ENCODE data around the gene HRH2. TPM values are rescaled to one million over a fixed set of nuclear protein-coding genes. Genes with fewer than 3 reads are reported as not detected.
"Not testable (repeated sequence)": the region's sequence is repeated elsewhere in the genome, so short reads cannot be mapped to it uniquely, and the experiment has no call there.

HRH2 gene
- total RNA-seq, 1 experiment from 2014 or later = 3.3 TPM

GRCh38 chr5:175753536-175754402 is 95.9 kb downstream of the HRH2 start:
- H3K14ac ChIP-seq (ENCODE audit: insufficient read depth, low read length) = no peak overlapping the region
- H3K4me3 Mint-ChIP-seq = peak overlapping the region in 1 of 2 experiments; percentile 22; a peak in 1 of 5 replicates

GRCh38 chr5:175759991-175760390 is 102.1 kb downstream of the HRH2 start:
- not testable (repeated sequence) for H2AK5ac ChIP-seq (ENCODE audit: insufficient read length, low read length); H3K27me3 ChIP-seq (ENCODE audit: insufficient read depth, low read length); H2AFZ ChIP-seq (ENCODE audit: low read length); H3K27ac ChIP-seq (ENCODE audit: insufficient read length, low read depth, low read length); H3K4me3 Mint-ChIP-seq; H2BK12ac ChIP-seq (ENCODE audit: insufficient read length, low read depth, low read length); H4K91ac ChIP-seq (ENCODE audit: insufficient read length, low read depth, low read length); H3K18ac ChIP-seq (ENCODE audit: insufficient read length, low read depth, low read length); DNase-seq; H3K23ac ChIP-seq (ENCODE audit: insufficient read length, low read depth, low read length); H4K20me1 ChIP-seq (ENCODE audit: control insufficient read depth, insufficient read depth, insufficient read length); H3K4ac ChIP-seq (ENCODE audit: low read depth, low read length); H3K79me2 ChIP-seq (ENCODE audit: insufficient read depth, low read length); H3K4me1 ChIP-seq (ENCODE audit: insufficient read depth, low read length); H3K9me3 ChIP-seq (ENCODE audit: control insufficient read depth, low read depth, low read length); H2BK5ac ChIP-seq (ENCODE audit: insufficient read length, low read length); H3K79me1 ChIP-seq (ENCODE audit: insufficient read depth, low read depth, low read length, poor library complexity, severe bottlenecking); H2BK20ac ChIP-seq (ENCODE audit: low read depth, low read length, poor library complexity, severe bottlenecking); H3K4me1 Mint-ChIP-seq; H3K14ac ChIP-seq (ENCODE audit: insufficient read depth, low read length); H2BK15ac ChIP-seq (ENCODE audit: low read depth, low read length); H3K27ac Mint-ChIP-seq; H3T11ph ChIP-seq (ENCODE audit: low read length); H3K4me2 ChIP-seq (ENCODE audit: insufficient read depth, insufficient read length, low read length); H3K9ac ChIP-seq (ENCODE audit: extremely low read depth, insufficient read length, low read length); H3K27me3 Mint-ChIP-seq (ENCODE audit: low read depth); H4K5ac ChIP-seq (ENCODE audit: insufficient read length, low read depth, low read length); H2BK120ac ChIP-seq (ENCODE audit: low read depth, low read length, poor library complexity, severe bottlenecking); H3K23me2 ChIP-seq (ENCODE audit: insufficient read length, low read depth, low read length, poor library complexity, severe bottlenecking); H3K36me3 Mint-ChIP-seq (ENCODE audit: insufficient read depth in 1 of 3, low read depth in 3 of 3); H3K56ac ChIP-seq (ENCODE audit: insufficient read length, low read depth, low read length); H4K8ac ChIP-seq (replicated peaks; ENCODE audit: insufficient read length, low read depth, low read length)
- peaks cover 12 to 19% of the 10 kb centered on the region in 2 experiments for H3K9me3 Mint-ChIP-seq
- WGBS (ENCODE audit: extremely low coverage, insufficient read length, low lambda C conversion rate) = no CpG with 5 or more reads among the region's 1 CpG

More at GRCh38 chr5:175753536-175754402, 95.9 kb downstream of the HRH2 start:
- no peak for DNase-seq
- H2BK12ac ChIP-seq (ENCODE audit: insufficient read length, low read depth, low read length) = no peak overlapping the region
- no peak overlapping the region for H2AK5ac ChIP-seq (ENCODE audit: insufficient read length, low read length)
- no peak overlapping the region for H2AFZ ChIP-seq (ENCODE audit: low read length)
- H3K36me3 Mint-ChIP-seq (ENCODE audit: insufficient read depth in 1 of 3, low read depth in 3 of 3) = no peaks in the 10 kb centered on the region
- H3K56ac ChIP-seq (ENCODE audit: insufficient read length, low read depth, low read length) = no peak overlapping the region
- no peak overlapping the region for H4K5ac ChIP-seq (ENCODE audit: insufficient read length, low read depth, low read length)
- H3K23me2 ChIP-seq (ENCODE audit: insufficient read length, low read depth, low read length, poor library complexity, severe bottlenecking) = no peaks in the 10 kb centered on the region
- WGBS (ENCODE audit: extremely low coverage, insufficient read length, low lambda C conversion rate) = no CpG with 5 or more reads among the region's 19 CpGs
- peak overlapping the region in 1 of 3 experiments; percentile 32; a peak in 1 of 7 replicates for H3K27ac Mint-ChIP-seq
- H2BK15ac ChIP-seq (ENCODE audit: low read depth, low read length) = no peak overlapping the region
- H3K79me2 ChIP-seq (ENCODE audit: insufficient read depth, low read length) = no peaks in the 10 kb centered on the region
- no peaks in the 10 kb centered on the region for H3K79me1 ChIP-seq (ENCODE audit: insufficient read depth, low read depth, low read length, poor library complexity, severe bottlenecking)
- H3K4me1 ChIP-seq (ENCODE audit: insufficient read depth, low read length) = no peaks in the 10 kb centered on the region
- TF ChIP-seq, protein P1, sequence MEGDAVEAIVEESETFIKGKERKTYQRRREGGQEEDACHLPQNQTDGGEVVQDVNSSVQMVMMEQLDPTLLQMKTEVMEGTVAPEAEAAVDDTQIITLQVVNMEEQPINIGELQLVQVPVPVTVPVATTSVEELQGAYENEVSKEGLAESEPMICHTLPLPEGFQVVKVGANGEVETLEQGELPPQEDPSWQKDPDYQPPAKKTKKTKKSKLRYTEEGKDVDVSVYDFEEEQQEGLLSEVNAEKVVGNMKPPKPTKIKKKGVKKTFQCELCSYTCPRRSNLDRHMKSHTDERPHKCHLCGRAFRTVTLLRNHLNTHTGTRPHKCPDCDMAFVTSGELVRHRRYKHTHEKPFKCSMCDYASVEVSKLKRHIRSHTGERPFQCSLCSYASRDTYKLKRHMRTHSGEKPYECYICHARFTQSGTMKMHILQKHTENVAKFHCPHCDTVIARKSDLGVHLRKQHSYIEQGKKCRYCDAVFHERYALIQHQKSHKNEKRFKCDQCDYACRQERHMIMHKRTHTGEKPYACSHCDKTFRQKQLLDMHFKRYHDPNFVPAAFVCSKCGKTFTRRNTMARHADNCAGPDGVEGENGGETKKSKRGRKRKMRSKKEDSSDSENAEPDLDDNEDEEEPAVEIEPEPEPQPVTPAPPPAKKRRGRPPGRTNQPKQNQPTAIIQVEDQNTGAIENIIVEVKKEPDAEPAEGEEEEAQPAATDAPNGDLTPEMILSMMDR (conservative IDR thresholded peaks at IDR 0.05) = no peak
- no peak overlapping the region for H2BK5ac ChIP-seq (ENCODE audit: insufficient read length, low read length)
- H3K9ac ChIP-seq (ENCODE audit: extremely low read depth, insufficient read length, low read length) = no peak overlapping the region
- peaks cover 9% of the 10 kb centered on the region for H3K27me3 Mint-ChIP-seq (ENCODE audit: low read depth)
- no peak overlapping the region for H3K27ac ChIP-seq (ENCODE audit: insufficient read length, low read depth, low read length)
- no peak overlapping the region for H3T11ph ChIP-seq (ENCODE audit: low read length)
- H2BK120ac ChIP-seq (ENCODE audit: low read depth, low read length, poor library complexity, severe bottlenecking) = no peak overlapping the region
- H2BK20ac ChIP-seq (ENCODE audit: low read depth, low read length, poor library complexity, severe bottlenecking) = no peak overlapping the region
- H3K4me1 Mint-ChIP-seq = peaks cover 29 to 33% of the 10 kb centered on the region in 2 experiments
- no peak overlapping the region for H3K4ac ChIP-seq (ENCODE audit: low read depth, low read length)
- H3K23ac ChIP-seq (ENCODE audit: insufficient read length, low read depth, low read length) = no peak overlapping the region
- H3K9me3 Mint-ChIP-seq = no peaks in the 10 kb centered on the region
- no peak overlapping the region for H4K91ac ChIP-seq (ENCODE audit: insufficient read length, low read depth, low read length)
- H3K27me3 ChIP-seq (ENCODE audit: insufficient read depth, low read length) = no peaks in the 10 kb centered on the region
- no peak overlapping the region for H4K8ac ChIP-seq (replicated peaks; ENCODE audit: insufficient read length, low read depth, low read length)
- no peaks in the 10 kb centered on the region for H3K9me3 ChIP-seq (ENCODE audit: control insufficient read depth, low read depth, low read length)
- H4K20me1 ChIP-seq (ENCODE audit: control insufficient read depth, insufficient read depth, insufficient read length) = no peaks in the 10 kb centered on the region
- no peak overlapping the region for H3K18ac ChIP-seq (ENCODE audit: insufficient read length, low read depth, low read length)
- no peak overlapping the region for H3K4me2 ChIP-seq (ENCODE audit: insufficient read depth, insufficient read length, low read length)
